Naive B cell (primary cell): ENCODE results near the gene MARK3. TPM values are rescaled to one million over a fixed set of nuclear protein-coding genes. Genes with fewer than 3 reads are reported as not detected.

Experiments used
- ATAC-seq, 2 donors: fragments of 150-1000 bp; cut with Tn5 transposase; 2 replicates each; pipeline ENCODE4 v1.10.0; 2021; ENCODE audit warnings: low read depth in 2 of 2, mild to moderate bottlenecking in 2 of 2, moderate library complexity in 2 of 2
- DNase-seq: peaks from one replicate; pipeline ENCODE4 v3.0.0; 2022
- H3K27ac Mint-ChIP-seq, 6 donors: one replicate each; pipeline ENCODE4 v1.8.0; 2020 to 2022; ENCODE audit warnings: mild to moderate bottlenecking in 6 of 6, mixed read lengths in 6 of 6, moderate library complexity in 5 of 6, inconsistent platforms in 2 of 6
- H3K27me3 Mint-ChIP-seq, 3 donors: one replicate each; pipeline ENCODE4 v1.8.0; 2021 to 2022; ENCODE audit warnings: mixed read lengths in 3 of 3, mild to moderate bottlenecking in 1 of 3
- H3K36me3 Mint-ChIP-seq, 2 donors: one replicate each; pipeline ENCODE4 v1.8.0; 2020 to 2022; ENCODE audit warnings: mixed read lengths in 2 of 2, inconsistent platforms in 1 of 2, mild to moderate bottlenecking in 1 of 2
- H3K4me1 Mint-ChIP-seq, 3 donors: one replicate each; pipeline ENCODE4 v1.8.0; 2020 to 2022; ENCODE audit warnings: mixed read lengths in 3 of 3, inconsistent platforms in 1 of 3, mild to moderate bottlenecking in 1 of 3, moderate library complexity in 1 of 3
- H3K4me3 Mint-ChIP-seq, 8 donors: one replicate each; pipeline ENCODE4 v1.8.0; 2020 to 2022; ENCODE audit warnings: mild to moderate bottlenecking in 8 of 8, mixed read lengths in 8 of 8, moderate library complexity in 8 of 8, inconsistent platforms in 2 of 8
- H3K9me3 Mint-ChIP-seq, 7 donors: one replicate each; pipeline ENCODE4 v1.8.0; 2020 to 2022; ENCODE audit warnings: mixed read lengths in 7 of 7, mild to moderate bottlenecking in 5 of 7, inconsistent platforms in 2 of 7, moderate library complexity in 1 of 7
- polyA plus RNA-seq, 6 donors: library from polyadenylated mRNA; unstranded; fragments of 300-500 nt; fragmentation: Illumina TruSeq; gene quantifications; one replicate each; pipeline ENCODE4 v1.2.3, GENCODE V29; 2021; ENCODE audit warnings: low read depth in 6 of 6

MARK3 gene
- polyA plus RNA-seq, 6 donors from 2014 or later = 31.4 to 61.4 (median 34.6) TPM

GRCh38 chr14:103392572-103392971 is 7.4 kb downstream of the MARK3 start:
- Mint-ChIP-seq H3K36me3 (no peaks in the 10 kb centered on the region), H3K27ac (no peak overlapping the region), H3K27me3 (no peaks in the 10 kb centered on the region), H3K4me3 (no peak overlapping the region), H3K4me1 (peaks cover 26 to 93% (median 49%) of the 10 kb centered on the region in 3 donors), H3K9me3 (no peaks in the 10 kb centered on the region)
- ATAC-seq = no peak
- no peak for DNase-seq

- H3K27ac Mint-ChIP-seq = no peak overlapping the region
- no peaks in the 10 kb centered on the region for H3K27me3 Mint-ChIP-seq
- H3K9me3 Mint-ChIP-seq = no peaks in the 10 kb centered on the region
- DNase-seq (no peak), ATAC-seq (no peak)
- H3K36me3 Mint-ChIP-seq = no peaks in the 10 kb centered on the region
- H3K4me1 Mint-ChIP-seq = peaks cover 31 to 93% (median 49%) of the 10 kb centered on the region in 3 donors
- no peak overlapping the region for H3K4me3 Mint-ChIP-seq
Measured at GRCh38 chr14:103393070-103393469, 7.9 kb downstream of the MARK3 start.

GRCh38 chr14:103393676-103394626 is 8.7 kb downstream of the MARK3 start:
- H3K27ac Mint-ChIP-seq = peak overlapping the region in 3 of 6 donors; percentile 21 to 60 (median 51)
- ATAC-seq (no peak), DNase-seq (peak; percentile 14)
- no peaks in the 10 kb centered on the region for H3K27me3 Mint-ChIP-seq
- peak overlapping the region in 1 of 8 donors; percentile 47 for H3K4me3 Mint-ChIP-seq
- no peaks in the 10 kb centered on the region for H3K36me3 Mint-ChIP-seq
- H3K9me3 Mint-ChIP-seq = no peaks in the 10 kb centered on the region
- H3K4me1 Mint-ChIP-seq = peaks cover 35 to 90% (median 48%) of the 10 kb centered on the region in 3 donors

GRCh38 chr14:103395244-103395643 is 10.0 kb downstream of the MARK3 start:
- H3K27ac Mint-ChIP-seq = peak overlapping the region in 3 of 6 donors; percentile 14 to 84 (median 38)
- peaks cover 40 to 86% (median 55%) of the 10 kb centered on the region in 3 donors for H3K4me1 Mint-ChIP-seq
- no peaks in the 10 kb centered on the region for H3K9me3 Mint-ChIP-seq
- H3K4me3 Mint-ChIP-seq = peak overlapping the region in 2 of 8 donors; percentile 32 to 63
- DNase-seq = no peak
- no peaks in the 10 kb centered on the region for H3K27me3 Mint-ChIP-seq
- no peak for ATAC-seq
- H3K36me3 Mint-ChIP-seq = no peaks in the 10 kb centered on the region

- Mint-ChIP-seq H3K27me3 (no peaks in the 10 kb centered on the region), H3K4me3 (no peak overlapping the region), H3K4me1 (peaks cover 48 to 88% (median 64%) of the 10 kb centered on the region in 3 donors), H3K27ac (peak overlapping the region in 3 of 6 donors; percentile 14 to 63 (median 23)), H3K9me3 (no peaks in the 10 kb centered on the region), H3K36me3 (no peaks in the 10 kb centered on the region)
- no peak for DNase-seq
- no peak for ATAC-seq
Measured at GRCh38 chr14:103396463-103396862, 11.2 kb downstream of the MARK3 start.

GRCh38 chr14:103398427-103399195 is 13.4 kb downstream of the MARK3 start:
- H3K9me3 Mint-ChIP-seq = no peaks in the 10 kb centered on the region
- ATAC-seq (no peak), DNase-seq (no peak)
- no peaks in the 10 kb centered on the region for H3K36me3 Mint-ChIP-seq
- no peaks in the 10 kb centered on the region for H3K27me3 Mint-ChIP-seq
- H3K4me3 Mint-ChIP-seq = peak overlapping the region in 1 of 8 donors; percentile 48
- H3K4me1 Mint-ChIP-seq = peaks cover 60 to 87% (median 79%) of the 10 kb centered on the region in 3 donors
- H3K27ac Mint-ChIP-seq = peak overlapping the region in 1 of 6 donors; percentile 41

- Mint-ChIP-seq H3K4me1 (peaks cover 53 to 75% (median 68%) of the 10 kb centered on the region in 3 donors), H3K4me3 (peak overlapping the region in 3 of 8 donors; percentile 28 to 77 (median 44)), H3K27me3 (no peaks in the 10 kb centered on the region), H3K36me3 (no peaks in the 10 kb centered on the region), H3K27ac (no peak overlapping the region), H3K9me3 (no peaks in the 10 kb centered on the region)
- no peak for ATAC-seq
- DNase-seq = no peak
Measured at GRCh38 chr14:103400537-103400936, 15.3 kb downstream of the MARK3 start.

- ATAC-seq = peak; percentile 44 to 69
Measured at GRCh38 chr14:103401223-103402214, 16.3 kb downstream of the MARK3 start.

GRCh38 chr14:103402695-103403094 is 17.5 kb downstream of the MARK3 start:
- Mint-ChIP-seq H3K4me3 (no peak overlapping the region), H3K36me3 (peaks cover under 1 to 2% of the 10 kb centered on the region in 2 donors), H3K9me3 (no peaks in the 10 kb centered on the region), H3K27me3 (no peaks in the 10 kb centered on the region), H3K4me1 (peaks cover 40 to 54% (median 53%) of the 10 kb centered on the region in 3 donors), H3K27ac (peak overlapping the region in 2 of 6 donors; percentile 33 to 62)
- DNase-seq (no peak), ATAC-seq (no peak)

More at GRCh38 chr14:103401223-103402214, 16.3 kb downstream of the MARK3 start:
- peaks cover 44 to 65% (median 58%) of the 10 kb centered on the region in 3 donors for H3K4me1 Mint-ChIP-seq
- DNase-seq = no peak
- H3K9me3 Mint-ChIP-seq = no peaks in the 10 kb centered on the region
- H3K4me3 Mint-ChIP-seq = peak overlapping the region in 4 of 8 donors; percentile 0 to 56 (median 18)
- H3K27ac Mint-ChIP-seq = peak overlapping the region in 2 of 6 donors; percentile 20 to 39
- no peaks in the 10 kb centered on the region for H3K27me3 Mint-ChIP-seq
- no peaks in the 10 kb centered on the region for H3K36me3 Mint-ChIP-seq

GRCh38 chr14:103404032-103404918 is 19.1 kb downstream of the MARK3 start:
- ATAC-seq (no peak), DNase-seq (no peak)
- Mint-ChIP-seq H3K27ac (peak overlapping the region; percentile 2 to 91 (median 63)), H3K36me3 (peaks cover 4 to 8% of the 10 kb centered on the region in 2 donors), H3K9me3 (no peaks in the 10 kb centered on the region), H3K27me3 (no peaks in the 10 kb centered on the region), H3K4me3 (peak overlapping the region in 2 of 8 donors; percentile 30 to 38), H3K4me1 (peaks cover 32 to 52% (median 47%) of the 10 kb centered on the region in 3 donors)

GRCh38 chr14:103404920-103405319 is 19.7 kb downstream of the MARK3 start:
- Mint-ChIP-seq H3K4me3 (no peak overlapping the region), H3K27me3 (no peaks in the 10 kb centered on the region), H3K4me1 (peaks cover 29 to 47% (median 41%) of the 10 kb centered on the region in 3 donors), H3K27ac (no peak overlapping the region), H3K36me3 (peaks cover 4 to 8% of the 10 kb centered on the region in 2 donors), H3K9me3 (no peaks in the 10 kb centered on the region)
- ATAC-seq (no peak), DNase-seq (no peak)
